Gastroesophageal sphincter (tissue), 3 donors: ENCODE data around the gene HNF1B.

Experiments
- CTCF ChIP-seq, 4 experiments: fragments of 200-600 bp in 2 of 4; fragments of 450-650 bp in 2 of 4; sonication (generic) in 1 of 4; IDR thresholded peaks; one replicate each; pipeline ENCODE4 v1.5.1; 2017 to 2019; ENCODE audit warnings: antibody characterized with exemption in 4 of 4, mild to moderate bottlenecking in 2 of 4, moderate library complexity in 2 of 4
- POLR2A ChIP-seq, 2 donors: fragments of 450-650 bp; IDR thresholded peaks; one replicate each; pipeline ENCODE4 v1.6.1; 2017; ENCODE audit warnings: antibody characterized with exemption in 2 of 2, mild to moderate bottlenecking in 2 of 2, moderate library complexity in 1 of 2

GRCh38 chr17:37761961-37762360 lies 17.1 kb upstream of the HNF1B start:
- TF ChIP-seq CTCF (IDR thresholded peaks at IDR 0.05): no peak
- no peak for TF ChIP-seq POLR2A (IDR thresholded peaks at IDR 0.05)
